8988T (cell line): Measurements from ENCODE around the gene CYP11A1.

Experiments
- DNase-seq: peaks from one replicate; pipeline ENCODE4 v3.0.0; 2011

Gene CYP11A1

GRCh38 chr15:74340150-74340549 lies 27.3 kb downstream of the CYP11A1 start:
- DNase-seq, result no peak

DNA sequence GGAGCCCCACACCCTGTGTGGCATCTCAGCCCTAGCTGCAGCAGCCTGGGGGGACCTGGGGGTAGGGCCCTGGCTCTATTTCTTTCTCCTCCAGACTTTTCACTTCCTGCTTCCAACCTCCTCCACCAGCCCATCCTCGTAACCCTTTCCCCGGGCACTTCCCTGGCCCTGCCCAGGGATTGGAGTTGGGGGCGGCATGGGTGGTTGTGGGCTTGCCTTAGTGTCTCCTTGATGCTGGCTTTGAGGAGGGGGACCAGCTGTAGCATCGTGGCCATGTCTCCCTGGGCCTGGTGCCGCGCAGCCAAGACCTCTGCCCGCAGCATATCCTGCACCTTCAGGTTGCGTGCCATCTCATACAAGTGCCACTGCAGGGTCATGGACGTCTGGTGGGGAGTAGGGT lies 28.1 kb downstream of the CYP11A1 start:
- DNase-seq, result no peak

DNA sequence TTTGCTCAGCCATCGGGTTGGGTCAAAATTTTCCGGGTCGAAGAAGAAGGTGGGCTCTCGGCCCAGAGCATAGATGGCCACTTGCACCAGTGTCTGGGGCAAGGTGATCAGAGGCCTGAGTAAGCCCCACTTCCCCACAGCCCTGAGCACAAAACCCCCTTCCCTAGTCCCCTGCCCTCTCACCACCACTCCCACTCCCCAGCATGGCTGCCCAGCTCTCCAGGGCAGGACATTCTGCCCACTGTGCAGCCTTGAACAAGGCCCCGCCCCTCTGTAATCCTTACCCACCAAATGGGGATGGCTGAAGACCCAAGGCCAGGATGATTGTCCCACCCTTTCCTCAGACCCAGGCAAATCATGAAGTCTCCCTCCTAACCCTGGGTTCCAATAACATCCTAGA lies 28.8 kb downstream of the CYP11A1 start:
- no peak for DNase-seq

DNA sequence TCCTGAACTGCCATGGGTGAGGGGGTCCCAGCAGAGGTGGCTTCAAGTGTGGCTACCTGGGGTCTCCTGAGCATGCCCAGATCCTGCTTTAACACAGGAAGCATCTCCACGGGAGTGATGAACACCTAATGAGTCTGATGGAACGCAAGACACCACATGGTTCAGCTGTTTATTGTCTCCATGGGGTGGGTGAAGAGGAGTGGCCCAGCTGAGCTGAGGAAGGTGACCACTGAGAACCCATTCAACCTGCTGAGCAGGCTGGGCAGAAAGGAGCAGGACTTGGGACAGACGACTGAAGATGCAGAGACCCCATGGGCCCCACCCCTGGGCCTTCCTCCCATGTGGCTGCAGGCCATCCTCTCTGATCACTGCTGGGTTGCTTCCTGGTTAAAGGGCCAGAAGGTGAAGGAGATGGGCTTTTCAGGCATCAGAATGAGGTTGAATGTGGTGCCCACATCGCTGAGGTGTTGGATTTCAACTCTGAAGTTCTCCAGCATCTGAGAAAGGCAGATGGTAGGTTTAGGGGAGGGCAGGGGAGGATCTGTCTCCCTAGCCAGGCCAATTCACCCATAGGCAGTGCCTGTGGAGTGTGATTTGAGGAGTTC lies 29.7 kb downstream of the CYP11A1 start:
- no peak for DNase-seq

GRCh38 chr15:74337146-74337545 lies 30.3 kb downstream of the CYP11A1 start:
- no peak for DNase-seq

- DNase-seq, result no peak
These were observed 31.1 kb downstream of the CYP11A1 start for GRCh38 chr15:74336061-74337005.

- no peak for DNase-seq
These were observed 32.0 kb downstream of the CYP11A1 start for GRCh38 chr15:74335396-74335795.

GRCh38 chr15:74334127-74334526 lies 33.3 kb downstream of the CYP11A1 start:
- no peak for DNase-seq

GRCh38 chr15:74333662-74334061 lies 33.8 kb downstream of the CYP11A1 start:
- no peak for DNase-seq

DNA sequence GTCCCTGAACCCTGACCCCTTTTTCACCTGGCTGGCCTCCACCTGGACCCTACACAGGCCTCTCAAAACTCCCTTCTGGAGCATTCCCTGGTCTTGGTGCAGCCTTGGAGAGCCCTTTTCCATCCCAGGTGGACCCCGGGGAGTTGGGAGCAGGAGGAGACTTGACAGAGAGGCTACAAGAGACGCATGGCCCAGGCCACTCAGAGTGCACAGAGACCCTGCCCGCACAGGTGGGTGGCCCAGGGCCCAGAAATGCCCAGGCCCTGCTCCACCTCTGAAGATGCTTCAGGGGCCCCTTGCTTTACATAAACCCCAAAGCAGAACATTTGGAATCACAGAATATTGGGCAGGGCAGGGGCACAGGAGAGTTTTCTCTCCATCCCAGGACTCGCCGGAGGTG lies 34.4 kb downstream of the CYP11A1 start:
- DNase-seq, result no peak

DNA sequence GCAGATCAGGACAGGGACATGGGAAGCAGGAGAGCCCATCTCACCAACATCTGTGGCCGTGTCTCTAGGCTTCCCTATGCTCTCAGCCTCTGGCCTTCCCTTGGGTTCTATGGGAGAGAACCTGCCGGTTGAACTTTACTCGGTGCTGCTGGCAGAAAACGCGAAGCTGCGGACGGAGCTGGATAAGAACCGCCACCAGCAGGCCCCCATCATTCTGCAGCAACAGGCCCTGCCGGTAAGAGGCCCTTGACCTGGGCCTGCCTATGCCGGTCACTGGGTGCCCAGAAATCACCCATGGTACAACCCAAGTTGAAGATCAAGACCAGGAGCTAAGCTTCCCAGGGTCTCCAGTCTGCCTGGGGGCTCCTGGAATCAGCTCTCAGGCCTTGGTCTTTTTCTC lies 34.8 kb downstream of the CYP11A1 start:
- no peak for DNase-seq

GRCh38 chr15:74332011-74332410 lies 35.4 kb downstream of the CYP11A1 start:
- DNase-seq, result no peak

DNA sequence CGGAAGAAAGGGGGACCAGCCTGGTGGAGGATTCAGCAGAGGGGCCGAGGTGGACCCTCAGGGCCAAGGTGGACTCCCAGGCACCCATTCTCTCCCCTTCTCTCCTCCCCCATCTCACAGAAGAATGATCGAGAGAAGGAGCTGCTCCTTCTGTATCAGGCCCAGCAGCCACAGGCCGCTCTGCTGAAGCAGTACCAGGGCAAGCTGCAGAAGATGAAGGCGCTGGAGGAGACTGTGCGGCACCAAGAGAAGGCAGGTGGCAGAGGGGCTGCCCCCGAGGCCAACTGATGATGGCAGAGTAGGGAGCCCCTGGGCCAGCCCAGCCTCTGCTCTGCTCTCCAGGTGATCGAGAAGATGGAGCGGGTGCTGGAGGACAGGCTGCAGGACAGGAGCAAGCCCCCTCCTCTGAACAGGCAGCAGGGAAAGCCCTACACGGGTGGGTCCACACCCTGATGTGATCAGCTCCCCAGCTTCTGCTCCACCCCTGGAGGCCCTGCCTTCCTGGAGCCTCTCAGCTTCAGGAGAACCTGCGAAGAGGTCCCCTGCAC lies 36.5 kb downstream of the CYP11A1 start:
- DNase-seq, result no peak

GRCh38 chr15:74328331-74329056 lies 39.0 kb downstream of the CYP11A1 start:
- no peak for DNase-seq

DNA sequence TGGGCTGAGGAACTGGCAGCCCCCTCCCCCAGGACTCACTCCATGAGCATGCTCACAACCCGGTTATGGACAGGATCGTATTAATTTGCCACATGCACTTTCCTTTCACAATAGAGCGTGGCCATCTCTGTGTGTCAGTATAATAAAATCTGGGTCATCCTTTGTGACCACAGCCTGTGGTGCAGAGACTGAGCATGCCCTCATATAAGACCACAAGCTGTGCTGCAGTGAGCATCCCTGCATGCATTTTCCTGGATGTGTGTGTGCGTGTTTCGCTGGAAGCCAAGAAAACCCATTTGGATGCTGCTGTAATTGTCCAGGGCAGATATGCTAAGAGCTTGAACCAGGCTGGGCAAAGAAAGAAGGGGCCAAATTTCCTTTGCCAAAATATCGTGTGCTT lies 39.7 kb downstream of the CYP11A1 start:
- no peak for DNase-seq

DNA sequence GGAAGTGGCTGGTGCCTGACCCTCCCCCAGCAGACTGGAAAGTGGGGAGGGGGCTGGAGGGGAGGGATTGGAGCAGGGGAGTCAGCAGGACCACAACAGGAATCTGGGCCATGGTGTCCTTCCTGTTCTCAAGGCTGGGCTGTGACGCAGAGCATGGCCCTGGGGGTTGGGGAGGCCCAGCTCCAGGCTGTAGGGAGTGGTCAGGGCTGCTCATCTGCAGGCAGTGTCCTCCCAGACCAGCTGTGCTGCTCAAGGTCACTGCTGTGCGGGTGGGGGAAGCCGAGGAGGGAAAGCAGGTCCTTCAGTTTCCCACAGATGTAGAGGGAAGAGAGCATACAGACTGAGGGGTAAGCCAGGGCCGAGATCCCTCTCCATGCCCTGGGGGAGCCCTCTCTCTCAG lies 40.7 kb downstream of the CYP11A1 start:
- no peak for DNase-seq

DNA sequence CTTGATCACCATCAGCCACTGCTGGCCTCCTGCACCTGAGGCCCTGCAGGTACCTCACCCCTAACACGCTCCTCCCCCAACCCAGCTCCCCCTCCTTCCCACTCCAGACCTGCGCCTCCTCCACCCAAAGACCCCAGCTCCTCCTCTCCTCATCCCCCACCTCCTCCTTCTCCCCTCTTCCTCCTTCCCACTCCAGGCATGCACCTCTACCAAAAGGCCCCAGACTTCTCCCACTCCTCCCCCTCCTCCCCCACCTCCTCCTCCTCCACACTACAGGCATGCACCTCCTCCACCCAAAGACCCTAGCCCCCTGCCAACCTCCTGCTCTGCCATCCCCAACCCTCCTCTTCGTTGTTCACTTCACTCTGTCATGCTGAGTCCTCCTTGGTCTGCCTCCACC lies 42.7 kb downstream of the CYP11A1 start:
- no peak for DNase-seq

GRCh38 chr15:74322558-74323180 lies 44.8 kb downstream of the CYP11A1 start:
- peak; percentile 63 for DNase-seq

GRCh38 chr15:74320352-74321247 lies 46.8 kb downstream of the CYP11A1 start:
- no peak for DNase-seq

DNA sequence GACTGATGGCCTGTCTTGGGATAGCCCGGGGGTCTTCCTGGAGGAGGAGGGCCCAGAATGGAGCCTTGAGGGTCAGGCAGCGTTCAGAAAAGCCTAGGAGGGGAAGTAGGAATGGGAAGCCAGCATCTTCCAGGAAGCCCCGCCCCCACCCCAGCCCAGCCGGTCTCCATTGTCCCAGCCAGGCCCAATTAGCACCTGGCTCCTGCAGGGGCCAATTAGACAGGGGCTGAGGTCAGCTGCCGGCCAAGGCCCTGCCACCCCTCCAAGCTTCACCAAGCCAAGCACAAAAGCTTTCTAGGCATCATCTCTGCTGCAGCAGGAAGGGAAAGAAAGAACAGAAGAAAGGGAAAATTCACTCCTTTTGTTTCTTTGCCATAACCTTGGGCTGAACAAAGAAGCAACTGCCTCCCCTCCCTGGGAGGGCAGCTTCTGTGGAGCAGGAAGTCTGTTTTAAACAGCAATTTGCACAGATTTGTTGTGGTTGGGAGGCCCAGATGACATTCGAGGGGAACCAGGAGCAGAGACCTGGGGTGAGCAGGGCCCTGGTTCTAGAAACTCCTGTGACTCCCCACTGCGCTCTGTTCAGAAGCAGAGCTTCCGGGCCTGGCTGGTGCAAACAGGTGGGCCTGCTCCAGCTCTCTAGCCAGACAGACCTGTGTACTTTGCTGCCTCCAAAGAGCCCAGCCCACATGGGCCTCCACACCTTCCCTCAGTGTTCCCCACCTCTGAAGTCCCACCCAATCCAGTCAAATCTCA lies 47.7 kb downstream of the CYP11A1 start:
- no peak for DNase-seq

DNA sequence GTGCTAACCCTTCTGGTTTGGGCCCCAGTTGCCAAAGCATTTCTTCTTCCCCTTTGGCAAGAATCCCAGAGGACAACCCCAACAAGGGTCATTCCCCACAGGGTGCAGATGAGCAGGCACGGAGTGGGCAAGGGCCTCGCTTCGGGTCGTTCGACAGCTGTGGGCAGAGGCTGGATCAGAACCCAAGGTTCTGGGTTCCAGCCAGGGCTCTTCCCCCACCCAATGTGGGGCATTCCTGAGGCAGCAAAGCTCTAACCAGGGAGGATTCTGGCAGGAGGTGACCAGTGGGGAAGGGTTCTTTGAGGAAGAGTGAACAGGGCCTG lies 48.3 kb downstream of the CYP11A1 start:
- no peak for DNase-seq
